CD4-positive, alpha-beta T cell treated with Interleukin-4 for 4 hours (primary cell): ENCODE measurements around the gene KDELR3.
"Not testable (repeated sequence)": the region's sequence is repeated elsewhere in the genome, so short reads cannot be mapped to it uniquely, and the experiment has no call there.

ENCODE experiments used
- DNase-seq: peaks from one replicate; pipeline ENCODE4 v3.0.0-alpha.2; 2020

Gene KDELR3

DNA sequence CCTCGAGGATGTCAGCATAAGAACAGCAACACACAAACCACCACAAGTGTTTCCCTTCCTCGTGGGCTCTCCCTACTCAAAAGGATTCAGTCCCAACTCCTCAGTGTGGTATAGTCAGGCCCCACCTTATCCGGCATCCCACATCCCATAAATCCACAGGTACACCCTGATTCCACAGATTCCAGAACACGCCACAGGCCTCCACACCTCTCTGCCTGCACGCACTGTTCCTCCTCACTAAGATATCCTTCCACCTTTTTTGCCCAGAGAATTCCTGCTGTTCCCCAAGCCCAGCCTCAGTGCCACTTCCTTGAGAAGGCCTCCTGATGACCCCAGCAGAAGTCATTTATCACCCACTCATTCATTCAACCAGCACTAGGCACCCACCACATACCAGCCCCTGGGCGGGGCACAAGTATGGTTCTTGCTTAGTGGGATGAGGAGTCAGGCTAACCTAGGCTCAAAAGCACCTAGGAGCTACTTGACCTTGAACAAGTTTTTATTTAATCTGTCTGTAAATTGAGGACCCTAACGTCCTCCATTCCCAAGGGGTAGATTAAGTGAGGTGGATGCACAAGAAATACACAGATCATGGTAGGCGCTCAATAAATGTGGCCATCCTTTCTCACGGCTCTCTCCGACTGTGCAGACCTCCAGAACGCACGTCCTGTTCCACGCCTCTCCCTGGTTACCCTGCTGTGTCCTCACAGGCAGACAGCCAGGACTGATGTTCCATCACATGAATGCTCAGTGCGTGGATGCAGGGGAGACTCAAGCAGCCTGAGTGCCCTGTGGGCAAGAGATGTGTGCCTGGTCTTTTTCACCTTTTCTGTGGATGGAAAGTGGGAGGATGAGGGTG lies 10.8 kb upstream of the KDELR3 start:
- DNase-seq = no peak

DNA sequence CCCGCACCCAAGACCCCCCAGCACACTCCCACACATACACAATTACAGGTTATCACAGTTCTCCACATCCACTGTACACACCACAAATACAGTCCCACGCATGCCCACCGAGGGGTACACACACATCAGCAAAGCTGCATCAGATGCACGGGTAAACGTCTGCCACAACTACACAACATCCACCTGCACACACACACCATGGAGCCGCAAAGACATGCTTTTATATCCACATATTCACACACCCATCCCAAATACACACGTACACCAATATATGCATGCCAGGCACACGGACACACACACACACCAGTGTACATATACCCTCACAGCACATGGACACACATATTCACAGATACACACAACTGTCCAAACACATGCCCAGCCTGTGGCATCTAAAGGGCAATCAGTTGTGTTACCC lies 7.5 kb upstream of the KDELR3 start:
- DNase-seq = no peak

DNA sequence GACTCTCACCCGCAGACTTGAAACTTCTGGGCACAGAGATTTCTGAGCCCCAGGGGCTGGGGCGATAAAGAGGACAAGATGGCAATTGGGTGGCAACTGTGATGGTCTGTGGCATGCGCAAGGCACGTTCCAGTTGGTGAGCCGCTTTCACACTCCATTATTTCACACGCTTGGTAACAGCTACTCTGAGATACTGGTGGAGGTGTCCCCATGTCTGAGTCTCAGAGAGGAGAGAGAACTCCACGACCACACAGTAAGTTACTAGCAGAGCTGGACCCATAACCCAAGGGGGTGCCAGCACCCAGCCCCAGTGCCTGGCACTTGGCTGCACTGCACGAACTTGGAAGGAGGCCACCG lies 6.9 kb upstream of the KDELR3 start:
- DNase-seq = no peak

DNA sequence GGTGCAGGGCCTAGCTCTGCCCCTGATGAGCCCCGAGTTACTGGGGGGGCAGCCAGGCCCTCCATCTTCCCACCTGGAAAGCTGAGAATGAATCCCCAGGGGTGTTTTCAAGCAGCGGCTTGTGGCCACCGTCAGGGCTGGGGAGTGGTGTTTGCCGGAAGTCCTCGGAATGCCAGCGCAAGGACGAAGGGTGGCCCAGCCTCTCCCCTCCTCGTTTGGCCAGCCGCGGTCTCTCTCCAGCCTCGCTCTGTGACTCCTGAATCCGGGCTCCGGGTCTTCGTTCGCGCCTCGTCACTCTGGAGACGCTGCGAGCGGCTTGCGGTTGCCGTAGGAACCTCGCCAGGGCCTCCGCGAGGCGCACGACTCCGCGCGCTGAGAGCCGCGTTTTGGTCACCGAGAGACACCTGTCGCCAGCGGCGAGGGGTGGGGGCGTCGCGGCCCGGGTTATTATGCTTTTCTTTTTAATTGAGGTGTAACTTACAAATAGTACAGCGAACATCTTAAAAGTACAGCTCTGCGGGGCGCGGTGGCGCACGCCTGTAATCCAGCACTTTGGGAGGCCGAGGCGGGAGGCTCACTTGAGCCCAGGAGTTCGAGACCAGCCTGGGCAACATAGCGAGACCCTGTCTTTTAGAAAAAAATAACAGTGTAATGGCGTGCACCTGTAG lies 6.3 kb upstream of the KDELR3 start:
- DNase-seq = peak; percentile 29

DNA sequence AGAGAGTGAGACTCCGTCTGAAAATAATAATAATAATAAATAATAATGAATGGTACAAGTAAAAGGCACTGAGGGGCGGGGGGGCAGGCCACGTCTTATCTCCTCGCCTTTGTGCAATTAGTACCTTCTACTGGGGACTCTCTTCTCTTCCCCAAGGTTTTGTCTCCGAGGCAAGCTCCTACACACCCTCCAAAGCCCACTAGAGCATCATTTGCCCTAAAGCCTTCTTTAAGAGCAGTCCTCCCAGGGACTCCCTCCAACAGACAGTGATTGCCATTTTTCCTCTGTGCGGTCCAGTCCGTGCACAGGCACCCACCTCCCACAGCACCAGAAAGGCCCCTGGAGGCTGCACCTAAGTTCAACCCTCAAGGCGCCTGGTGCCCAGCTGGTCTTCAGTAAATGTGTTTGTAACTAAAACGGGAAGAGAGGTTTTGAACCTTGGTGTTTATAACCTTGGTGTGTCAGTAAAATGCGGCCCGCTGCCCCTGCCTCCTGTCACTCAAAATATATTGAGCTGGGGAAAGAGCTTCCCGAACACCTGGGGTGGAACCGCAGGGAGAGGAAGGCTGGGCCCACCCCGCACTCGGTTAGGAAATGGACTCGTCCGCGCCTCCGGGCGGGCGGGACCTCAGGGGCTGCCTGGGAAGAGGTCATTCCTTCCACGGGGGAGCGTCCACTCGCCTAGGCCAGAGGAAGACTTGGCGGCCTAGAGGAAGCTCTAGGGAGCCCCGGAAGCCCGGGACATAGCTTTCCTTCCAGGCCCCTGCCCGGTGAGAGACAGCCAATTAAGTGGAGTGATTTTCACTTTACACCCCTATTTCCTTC lies 4.7 kb upstream of the KDELR3 start:
- DNase-seq = no peak

DNA sequence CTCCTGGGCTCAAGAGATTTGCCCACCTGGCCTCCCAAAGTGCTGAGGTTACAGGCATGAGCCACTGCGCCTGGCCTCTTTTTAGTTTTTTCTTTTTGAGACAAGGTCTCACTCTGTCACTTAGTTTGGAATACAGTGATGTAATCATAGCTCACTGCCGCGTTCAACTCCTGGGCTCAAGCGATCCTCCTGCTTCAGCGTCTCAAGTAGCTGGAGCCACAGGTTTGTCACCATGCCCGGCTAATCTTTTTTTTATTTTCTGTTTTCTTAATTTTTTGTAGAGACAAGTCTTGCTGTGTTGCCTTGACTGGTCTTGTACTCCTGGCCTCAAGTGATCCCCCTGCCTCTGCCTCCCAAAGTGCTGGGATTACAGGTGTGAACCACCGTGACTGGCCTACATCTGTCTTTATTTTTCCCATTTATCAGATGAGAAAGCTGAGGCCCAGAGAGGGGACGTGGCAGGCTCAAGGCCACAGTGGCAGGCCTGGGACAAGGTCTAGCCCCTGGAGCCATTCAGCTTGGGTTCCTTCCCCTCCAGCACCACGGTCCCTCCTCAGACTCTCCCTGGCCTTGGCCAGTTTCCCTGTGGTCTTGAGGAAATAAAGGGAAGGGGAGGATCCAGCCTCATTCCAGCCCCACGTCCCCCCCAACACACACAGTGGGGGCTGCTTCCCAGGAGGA lies 2.8 kb upstream of the KDELR3 start:
- no peak for DNase-seq

DNA sequence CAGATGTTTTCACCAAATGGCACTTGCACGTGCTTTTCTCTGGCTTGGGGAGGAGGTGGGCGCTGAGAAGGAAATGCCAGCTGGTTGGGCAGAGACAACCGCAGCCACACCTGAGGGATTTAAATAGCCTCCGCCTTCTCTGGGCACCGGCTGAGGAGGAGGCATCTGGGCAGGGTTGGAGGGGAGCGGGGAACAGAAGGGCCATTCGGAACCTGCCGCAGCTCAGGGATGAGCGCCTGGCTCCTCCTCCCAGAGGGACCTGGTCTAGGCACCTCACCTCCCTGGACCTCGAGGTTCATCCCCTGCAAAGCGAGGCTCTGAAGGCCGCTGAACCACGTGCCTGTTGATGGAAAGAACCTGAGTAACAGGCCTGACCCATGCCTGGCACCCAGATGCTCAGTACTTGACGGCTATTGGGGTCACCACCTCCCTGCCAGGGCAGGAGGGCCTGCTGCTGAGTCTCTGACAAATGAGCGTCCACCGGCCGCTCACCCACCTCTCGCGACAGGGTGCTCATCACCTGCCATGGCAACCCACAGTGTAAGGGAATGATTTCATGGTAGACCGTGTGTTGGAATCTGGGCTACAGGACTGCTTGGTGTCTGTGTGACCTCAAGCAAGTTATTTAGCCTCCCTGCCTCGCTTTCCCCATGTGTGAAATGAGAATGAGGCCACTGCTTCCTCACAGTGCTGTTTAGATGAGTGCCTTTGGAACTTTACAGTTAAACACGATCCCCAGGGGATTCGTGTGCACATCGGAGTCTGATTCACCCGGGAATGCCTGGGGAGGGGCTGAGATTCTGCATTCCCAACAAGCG lies 2.0 kb upstream of the KDELR3 start:
- no peak for DNase-seq

DNA sequence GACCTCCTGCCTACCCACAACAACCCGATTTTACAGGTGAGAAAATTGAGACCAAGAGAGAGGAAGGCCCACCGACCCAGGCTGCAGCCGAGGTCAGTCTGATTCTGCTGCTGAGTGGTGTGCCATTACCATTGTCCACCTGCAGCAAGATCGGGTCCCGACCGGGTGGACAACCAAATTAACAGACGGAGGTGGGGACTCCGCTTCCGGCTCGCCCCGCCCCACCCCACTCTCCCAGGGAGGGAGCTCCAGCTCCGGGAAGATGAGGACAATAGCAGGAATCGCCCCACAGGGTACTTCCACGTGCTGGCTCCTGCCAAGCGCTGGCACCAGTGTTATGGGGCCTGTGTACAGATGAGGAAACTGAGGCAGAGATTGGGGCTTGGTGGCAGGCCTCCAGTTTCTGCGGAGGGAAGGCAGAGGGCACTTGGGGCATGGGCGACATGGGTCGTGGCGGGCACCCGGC lies 425 bp upstream of the KDELR3 start:
- no peak for DNase-seq

DNA sequence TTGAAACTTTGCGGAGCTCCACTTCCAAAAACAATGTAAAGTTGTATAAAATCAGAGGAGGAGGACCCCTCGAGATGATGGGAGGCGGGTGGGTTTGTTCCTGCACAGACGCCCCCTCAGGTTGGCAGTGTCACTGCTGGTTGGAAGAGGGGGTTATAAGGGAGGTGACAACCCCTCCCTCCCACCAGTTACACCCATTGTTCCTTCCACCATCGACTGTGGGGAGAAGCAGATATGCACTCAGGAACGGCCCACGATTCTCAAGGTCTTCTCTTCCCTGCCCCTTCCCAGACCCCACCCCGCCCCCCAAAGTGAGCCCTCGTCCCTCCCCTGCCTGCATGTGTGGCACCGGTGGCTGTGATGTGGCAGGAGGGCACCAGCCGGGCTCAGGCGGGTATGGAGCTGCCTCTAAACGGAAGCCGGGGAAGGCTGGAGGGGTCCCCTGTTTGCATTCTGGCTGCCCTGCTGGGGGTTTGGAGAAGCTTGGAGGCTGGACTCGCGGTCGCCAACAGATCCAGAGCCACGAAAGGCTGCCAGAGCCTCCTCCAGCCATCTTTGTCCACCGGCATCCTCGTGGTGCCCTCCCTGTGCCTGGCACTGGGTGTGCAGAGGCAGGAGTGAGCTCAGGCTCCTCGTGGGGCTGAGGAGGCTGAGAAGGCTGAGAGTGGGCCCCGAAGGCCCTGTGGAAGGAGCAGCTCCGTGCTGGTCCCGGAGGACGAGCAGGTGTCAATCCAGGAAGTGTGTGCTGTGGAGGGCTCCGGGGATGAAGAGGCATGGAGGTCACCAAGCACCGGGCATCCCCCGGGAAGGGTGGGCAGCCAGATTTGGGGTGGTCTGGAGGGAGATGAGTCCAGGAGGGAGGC lies 778 bp downstream of the KDELR3 start:
- DNase-seq = no peak

DNA sequence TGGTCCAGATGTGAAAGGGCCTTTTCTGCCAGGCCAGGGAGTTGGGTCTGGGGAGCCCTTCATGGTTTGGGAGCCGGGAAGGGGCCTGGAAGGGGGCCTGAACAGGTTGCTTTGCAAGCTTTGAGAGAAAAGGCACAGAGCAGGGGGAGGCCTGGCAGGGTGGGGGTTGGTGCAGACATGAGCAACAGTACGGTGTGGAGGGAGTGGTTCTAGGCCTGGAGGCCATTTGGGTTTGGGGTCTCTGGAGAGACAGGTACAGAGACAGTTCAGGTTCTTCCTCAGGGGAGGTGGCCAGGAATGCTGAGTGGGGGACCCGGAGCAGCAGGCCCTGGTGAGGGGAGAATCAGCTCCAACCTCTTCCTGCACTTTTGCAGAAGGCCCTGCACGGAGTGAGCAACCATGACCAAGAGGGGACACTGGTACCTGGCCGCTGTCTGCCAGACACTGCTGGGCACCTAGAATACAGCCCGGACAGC lies 1.4 kb downstream of the KDELR3 start:
- no peak for DNase-seq

DNA sequence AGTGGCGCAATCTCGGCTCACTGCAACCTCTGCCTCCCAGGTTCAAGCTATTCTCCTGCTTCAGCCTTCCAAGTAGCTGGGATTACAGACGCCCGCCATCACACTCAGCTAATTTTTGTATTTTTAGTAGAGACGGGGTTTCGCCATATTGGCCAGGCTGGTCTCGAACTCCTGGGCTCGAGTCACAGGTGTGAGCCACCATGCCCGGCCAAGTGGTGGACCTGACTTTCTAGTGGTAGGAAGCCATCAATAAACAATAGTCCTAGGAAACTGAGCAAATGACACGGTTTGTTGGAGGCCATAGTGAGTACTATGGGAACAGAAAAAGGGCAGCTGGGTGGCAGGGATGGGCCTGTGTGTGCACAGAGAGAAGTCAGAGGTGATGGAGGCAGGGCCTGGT lies 2.3 kb downstream of the KDELR3 start:
- DNase-seq = not testable (repeated sequence)

DNA sequence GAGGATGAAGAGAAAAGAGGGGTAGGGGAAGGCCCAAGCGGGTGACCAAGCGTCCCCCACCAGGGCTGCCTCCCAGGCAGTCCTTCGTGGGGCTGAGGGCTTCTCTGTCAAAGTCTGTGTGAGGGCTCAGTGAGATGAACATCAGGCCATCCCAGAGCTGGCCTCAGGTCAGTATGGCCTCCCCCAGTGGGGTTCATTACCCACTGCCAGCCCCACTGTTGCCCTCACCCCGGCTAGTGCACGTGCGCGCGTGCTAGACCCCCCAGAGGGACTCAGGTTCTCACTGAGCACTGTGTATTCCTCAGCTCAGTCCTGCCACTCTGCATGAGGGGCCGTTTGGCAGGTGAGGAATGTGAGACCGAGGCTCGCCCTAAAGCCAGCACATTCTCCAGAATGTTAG lies 3.3 kb downstream of the KDELR3 start:
- DNase-seq = no peak

DNA sequence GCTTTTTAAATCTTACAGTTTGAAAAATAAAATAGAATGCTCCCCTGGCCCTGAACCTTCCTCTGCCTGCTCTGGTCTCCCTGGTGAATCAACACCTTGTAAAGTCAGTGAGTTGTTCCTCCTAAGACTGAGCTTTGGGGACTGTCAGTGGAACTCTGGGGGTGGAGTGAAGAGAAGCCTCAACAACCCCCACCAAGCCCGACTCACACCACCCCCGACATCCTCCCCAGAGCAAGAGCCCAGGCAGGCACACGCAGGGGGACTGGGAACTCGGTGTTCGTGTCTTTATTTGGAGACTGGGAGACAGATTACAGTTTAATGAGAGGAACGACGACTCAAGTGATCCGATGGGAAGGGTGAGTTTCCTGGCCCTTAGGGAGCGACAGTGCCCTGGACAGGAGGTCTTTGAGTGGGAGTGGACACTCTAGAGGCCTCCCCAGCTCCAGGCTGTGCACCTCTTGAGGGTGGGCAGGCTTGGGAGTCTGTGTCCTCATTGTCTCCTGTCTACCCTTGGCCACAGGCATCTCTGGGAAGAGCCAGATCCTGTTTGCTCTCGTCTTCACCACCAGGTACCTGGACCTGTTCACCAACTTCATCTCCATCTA lies 6.2 kb downstream of the KDELR3 start:
- DNase-seq = no peak

DNA sequence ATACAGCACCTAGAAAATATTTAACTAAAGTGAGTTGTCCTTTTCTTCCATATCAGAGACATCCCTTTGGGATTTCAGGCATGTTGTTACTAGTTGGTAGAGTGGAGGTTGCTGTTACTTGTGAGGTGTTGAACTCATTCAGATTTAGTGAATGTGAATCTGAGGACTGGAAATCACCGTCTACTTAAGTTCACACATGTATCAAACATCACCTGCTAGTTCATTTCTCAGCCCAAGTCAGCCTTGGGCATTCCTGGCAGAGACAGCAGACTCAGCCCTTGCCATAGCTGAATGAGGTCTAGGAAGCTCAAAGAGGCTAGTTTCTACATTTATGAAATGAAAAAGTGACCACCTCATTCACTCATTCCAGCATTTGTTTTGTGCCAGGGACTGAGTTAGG lies 9.7 kb downstream of the KDELR3 start:
- DNase-seq = no peak

DNA sequence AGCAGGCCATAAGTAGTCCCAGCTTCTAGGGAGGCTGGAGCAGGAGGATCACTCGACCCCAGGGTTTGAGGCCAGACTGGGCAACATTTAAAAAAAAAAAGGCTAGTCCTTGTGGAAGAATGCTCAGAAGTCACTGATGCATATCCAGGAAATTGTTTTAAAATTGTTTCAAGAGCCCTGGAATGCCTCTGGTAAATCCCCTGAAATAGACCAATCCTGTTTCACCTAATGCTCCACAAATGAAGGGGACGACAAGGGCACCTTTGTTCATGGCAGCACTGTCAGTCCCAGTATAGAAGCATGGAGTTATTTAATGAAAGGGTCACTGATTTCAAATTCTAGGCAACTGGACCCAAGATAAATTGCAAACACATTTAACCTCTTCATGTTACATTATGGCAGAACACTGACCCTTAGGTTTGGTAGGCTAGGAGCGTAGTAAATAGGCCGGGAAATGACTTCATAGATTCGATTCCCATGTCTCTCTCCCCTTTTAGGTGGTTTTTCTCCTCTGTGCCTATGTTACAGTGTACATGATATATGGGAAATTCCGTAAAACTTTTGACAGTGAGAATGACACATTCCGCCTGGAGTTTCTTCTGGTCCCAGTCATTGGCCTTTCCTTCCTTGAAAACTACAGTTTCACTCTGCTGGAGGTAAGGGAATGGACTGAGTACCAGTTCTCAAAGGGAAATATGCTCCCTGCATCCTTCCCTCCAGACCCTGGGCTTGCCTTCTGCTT lies 11.4 kb downstream of the KDELR3 start:
- DNase-seq = no peak

DNA sequence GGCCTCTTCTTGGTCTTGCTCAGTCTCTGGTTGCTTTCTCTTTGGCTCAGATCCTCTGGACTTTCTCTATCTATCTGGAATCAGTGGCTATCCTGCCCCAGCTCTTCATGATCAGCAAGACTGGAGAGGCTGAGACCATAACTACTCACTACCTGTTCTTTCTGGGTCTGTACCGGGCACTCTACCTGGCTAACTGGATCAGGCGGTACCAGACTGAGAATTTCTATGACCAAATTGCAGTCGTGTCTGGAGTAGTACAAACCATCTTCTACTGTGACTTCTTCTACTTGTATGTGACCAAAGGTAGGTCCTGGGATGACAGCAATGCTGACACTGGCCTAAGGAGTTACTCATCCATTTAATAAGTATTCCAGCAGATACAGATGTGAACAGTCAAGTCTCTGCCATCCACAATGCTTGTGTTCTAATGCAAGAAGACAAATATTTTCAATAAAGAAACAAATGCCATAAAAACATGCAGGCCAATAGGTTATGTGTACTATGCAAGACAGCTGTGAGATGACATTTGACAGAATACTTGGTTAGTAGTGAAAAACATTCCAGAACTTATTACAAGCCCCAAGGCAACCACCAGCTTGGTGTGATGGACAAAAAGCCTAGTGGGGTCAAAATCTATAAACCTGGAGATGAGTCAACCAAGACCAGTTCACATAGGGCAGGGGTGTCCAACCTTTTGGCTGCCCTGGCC lies 13.4 kb downstream of the KDELR3 start:
- no peak for DNase-seq

DNA sequence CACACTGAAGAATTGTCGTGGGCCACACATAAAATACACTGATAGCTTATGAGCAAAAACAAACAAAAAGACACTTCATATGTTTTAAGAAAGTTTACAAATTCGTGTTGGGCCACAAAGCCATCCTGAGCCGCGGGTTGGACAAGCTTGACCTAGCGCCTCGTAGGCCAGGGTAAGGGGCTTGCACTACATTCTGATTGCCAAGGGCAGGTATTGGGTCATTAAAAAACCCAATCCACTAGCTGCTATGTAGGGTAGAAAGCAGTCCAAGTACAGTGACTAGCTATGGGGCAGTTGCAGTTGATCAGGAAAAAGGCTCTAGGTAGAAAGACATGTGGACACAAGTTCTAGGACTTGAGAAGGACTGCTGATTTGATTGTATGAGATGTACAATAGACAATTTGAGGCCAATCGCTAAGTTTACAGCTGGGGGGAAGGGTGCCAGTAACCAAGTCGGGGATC lies 14.0 kb downstream of the KDELR3 start:
- no peak for DNase-seq

DNA sequence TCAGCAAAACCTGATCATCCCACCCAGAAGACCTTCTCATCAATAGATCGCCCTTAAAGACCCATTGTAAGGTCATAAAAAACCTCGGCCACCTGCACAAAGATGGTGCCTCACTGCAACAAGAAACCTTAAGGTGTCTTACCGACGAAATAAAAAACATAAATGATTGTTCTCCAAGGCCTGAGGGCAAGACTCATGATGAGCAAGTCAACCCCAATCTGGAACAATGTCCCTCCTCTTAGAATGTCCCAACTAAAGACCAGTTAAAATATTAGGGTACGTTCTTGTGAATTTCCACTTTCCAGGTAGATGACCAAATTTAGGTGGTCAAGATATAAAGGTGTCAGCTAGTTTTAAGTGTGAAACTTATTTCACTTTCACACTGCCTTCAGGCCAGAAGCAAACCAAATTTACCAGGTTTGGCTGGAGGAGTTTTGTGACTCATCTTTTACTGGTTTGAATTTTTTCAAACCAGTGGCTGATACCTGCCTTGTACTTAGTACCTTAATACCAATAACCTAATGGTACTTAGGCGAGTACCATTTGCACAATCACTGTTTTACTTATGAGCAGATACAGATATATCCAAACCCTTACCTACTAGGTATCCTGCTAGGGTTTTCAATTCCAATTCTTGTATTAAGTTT lies 14.9 kb downstream of the KDELR3 start:
- DNase-seq = no peak
